H9 (cell line): ENCODE measurements around the gene PRR5L. TPM values are rescaled to one million over a fixed set of nuclear protein-coding genes. Genes with fewer than 3 reads are reported as not detected.

Source experiments
- DNase-seq: peaks from one replicate; pipeline ENCODE4 v3.0.0-alpha.2; 2017
- H2AFZ ChIP-seq: one replicate; pipeline ENCODE4 v1.6.1; 2013; ENCODE audit warnings: mild to moderate bottlenecking, low read length, control low read depth, moderate library complexity
- H2AK5ac ChIP-seq: 2 replicates; pipeline ENCODE4 v1.6.1; 2013; ENCODE audit warnings: low read length, control low read depth, mixed read lengths; ENCODE audit not compliant: insufficient read length
- H2BK120ac ChIP-seq: one replicate; pipeline ENCODE4 v1.6.1; 2013; ENCODE audit warnings: low read depth, mild to moderate bottlenecking, low read length, control low read depth, inconsistent platforms; ENCODE audit not compliant: poor library complexity, severe bottlenecking
- H2BK12ac ChIP-seq: 2 replicates; pipeline ENCODE4 v1.6.1; 2013; ENCODE audit warnings: low read length, control low read depth, mixed read lengths, low read depth; ENCODE audit not compliant: insufficient read length
- H2BK15ac ChIP-seq: 2 replicates; pipeline ENCODE4 v1.6.1; 2013; ENCODE audit warnings: low read depth, low read length, control low read depth
- H2BK20ac ChIP-seq: one replicate; pipeline ENCODE4 v1.6.1; 2013; ENCODE audit warnings: low read depth, mild to moderate bottlenecking, low read length, control low read depth, inconsistent platforms; ENCODE audit not compliant: poor library complexity, severe bottlenecking
- H2BK5ac ChIP-seq: 2 replicates; pipeline ENCODE4 v1.6.1; 2013; ENCODE audit warnings: low read length, control low read depth, mixed read lengths; ENCODE audit not compliant: insufficient read length
- H3K14ac ChIP-seq: 2 replicates; pipeline ENCODE4 v1.6.1; 2013; ENCODE audit warnings: low read length, control low read depth; ENCODE audit not compliant: insufficient read depth
- H3K18ac ChIP-seq: 2 replicates; pipeline ENCODE4 v1.6.1; 2013; ENCODE audit warnings: low read depth, mild to moderate bottlenecking, mixed read lengths, low read length, control low read depth; ENCODE audit not compliant: insufficient read length
- H3K23ac ChIP-seq: 2 replicates; pipeline ENCODE4 v1.6.1; 2013; ENCODE audit warnings: low read length, control low read depth, mixed read lengths, low read depth; ENCODE audit not compliant: insufficient read length
- H3K23me2 ChIP-seq: 2 replicates; pipeline ENCODE4 v1.6.1; 2013; ENCODE audit warnings: low read depth, mild to moderate bottlenecking, mixed read lengths, low read length, control low read depth; ENCODE audit not compliant: insufficient read length, poor library complexity, severe bottlenecking
- H3K27ac ChIP-seq: 2 replicates; pipeline ENCODE4 v1.5.1; 2013; ENCODE audit warnings: low read length, control low read depth, mixed read lengths, low read depth; ENCODE audit not compliant: insufficient read length
- H3K27me3 ChIP-seq: 2 replicates; pipeline ENCODE4 v1.6.1; 2013; ENCODE audit warnings: low read length, control low read depth, inconsistent platforms; ENCODE audit not compliant: insufficient read depth
- H3K4ac ChIP-seq: 2 replicates; pipeline ENCODE4 v1.6.1; 2013; ENCODE audit warnings: low read depth, mild to moderate bottlenecking, control low read depth, inconsistent platforms, low read length, moderate library complexity
- H3K4me1 ChIP-seq: 2 replicates; pipeline ENCODE4 v1.6.1; 2013; ENCODE audit warnings: low read length, control low read depth, inconsistent platforms; ENCODE audit not compliant: insufficient read depth
- H3K4me2 ChIP-seq: 2 replicates; pipeline ENCODE4 v1.6.1; 2013; ENCODE audit warnings: low read length, control low read depth, mixed read lengths; ENCODE audit not compliant: insufficient read length, insufficient read depth
- H3K56ac ChIP-seq: 2 replicates; pipeline ENCODE4 v1.6.1; 2013; ENCODE audit warnings: low read depth, mild to moderate bottlenecking, mixed read lengths, low read length, control low read depth; ENCODE audit not compliant: insufficient read length
- H3K79me1 ChIP-seq: 2 replicates; pipeline ENCODE4 v1.6.1; 2013; ENCODE audit warnings: low read depth, mild to moderate bottlenecking, moderate library complexity, low read length, control low read depth, inconsistent platforms; ENCODE audit not compliant: insufficient read depth, poor library complexity, severe bottlenecking
- H3K79me2 ChIP-seq: 2 replicates; pipeline ENCODE4 v1.6.1; 2013; ENCODE audit warnings: low read length, control low read depth, inconsistent platforms; ENCODE audit not compliant: insufficient read depth
- H3K9ac ChIP-seq: 2 replicates; pipeline ENCODE4 v1.6.1; 2013; ENCODE audit warnings: low read length, control low read depth, mixed read lengths; ENCODE audit not compliant: insufficient read length; ENCODE audit errors: extremely low read depth
- H3K9me3 ChIP-seq: one replicate; pipeline ENCODE4 v1.6.1; 2013; ENCODE audit warnings: low read depth, low read length, inconsistent platforms; ENCODE audit not compliant: control insufficient read depth
- H3T11ph ChIP-seq: one replicate; pipeline ENCODE4 v1.6.1; 2013; ENCODE audit warnings: mild to moderate bottlenecking, low read length, control low read depth, inconsistent platforms
- H4K20me1 ChIP-seq: one replicate; pipeline ENCODE4 v1.6.1; 2013; ENCODE audit not compliant: control insufficient read depth, insufficient read length, insufficient read depth
- H4K5ac ChIP-seq: 2 replicates; pipeline ENCODE4 v1.6.1; 2013; ENCODE audit warnings: low read depth, mild to moderate bottlenecking, mixed read lengths, low read length, control low read depth; ENCODE audit not compliant: insufficient read length
- H4K8ac ChIP-seq: replicated peaks from 2 replicates; pipeline ENCODE4 v1.6.1; 2013; ENCODE audit warnings: low read length, control low read depth, mixed read lengths, low read depth; ENCODE audit not compliant: insufficient read length
- H4K91ac ChIP-seq: 2 replicates; pipeline ENCODE4 v1.6.1; 2013; ENCODE audit warnings: low read depth, mild to moderate bottlenecking, moderate library complexity, mixed read lengths, low read length, control low read depth; ENCODE audit not compliant: insufficient read length
- H3K27ac Mint-ChIP-seq, 3 experiments: 2 replicates in 2 of 3; 3 replicates in 1 of 3; pipeline ENCODE4 v1.8.0; 2020 to 2021; ENCODE audit warnings: mixed read lengths in 3 of 3, mild to moderate bottlenecking in 1 of 3, moderate library complexity in 1 of 3
- H3K27me3 Mint-ChIP-seq: 2 replicates; pipeline ENCODE4 v1.8.0; 2021; ENCODE audit warnings: low read depth, mild to moderate bottlenecking, moderate library complexity, mixed read lengths
- H3K36me3 Mint-ChIP-seq, 3 experiments: 2 replicates in 2 of 3; 3 replicates in 1 of 3; pipeline ENCODE4 v1.8.0; 2020 to 2021; ENCODE audit warnings: low read depth in 3 of 3, mixed read lengths in 3 of 3; ENCODE audit not compliant: insufficient read depth in 1 of 3
- H3K4me1 Mint-ChIP-seq, 2 experiments: 2 replicates each; pipeline ENCODE4 v1.8.0; 2020; ENCODE audit warnings: mixed read lengths in 2 of 2
- H3K4me3 Mint-ChIP-seq, 2 experiments: 2 replicates in 1 of 2; 3 replicates in 1 of 2; pipeline ENCODE4 v1.8.0; 2020 to 2021; ENCODE audit warnings: mild to moderate bottlenecking in 2 of 2, mixed read lengths in 2 of 2, moderate library complexity in 1 of 2
- H3K9me3 Mint-ChIP-seq, 2 experiments: 2 replicates in 1 of 2; 3 replicates in 1 of 2; pipeline ENCODE4 v1.8.0; 2020; ENCODE audit warnings: mild to moderate bottlenecking in 2 of 2, mixed read lengths in 2 of 2, moderate library complexity in 1 of 2
- CTCF ChIP-seq: fragments of 200-600 bp; sonication (generic); conservative IDR thresholded peaks from 3 replicates; pipeline ENCODE4 v1.8.0; 2021; ENCODE audit warnings: antibody characterized with exemption, mild to moderate bottlenecking
- total RNA-seq: library from RNA; stranded (reverse); gene quantifications from 2 replicates; pipeline ENCODE4 v1.2.1, GENCODE V29; 2021

The PRR5L gene
- total RNA-seq, 1 experiment from 2014 or later: 5.6 TPM

GRCh38 chr11:36493332-36493731 is 197.2 kb downstream of the PRR5L start:
- Histone ChIP-seq H3K14ac (no peak overlapping the region), H4K91ac (no peak overlapping the region), H3K79me2 (no peaks in the 10 kb centered on the region), H3K9ac (no peak overlapping the region), H3K27ac (no peak overlapping the region), H4K20me1 (no peaks in the 10 kb centered on the region), H3K4me2 (no peak overlapping the region), H4K5ac (no peak overlapping the region), H3K56ac (no peak overlapping the region), H2BK12ac (no peak overlapping the region), H2BK15ac (no peak overlapping the region), H3K23me2 (no peaks in the 10 kb centered on the region), H3K27me3 (no peaks in the 10 kb centered on the region; the same call in 1 of the 2 replicates), H4K8ac (no peak overlapping the region), H3K79me1 (no peaks in the 10 kb centered on the region), H2AFZ (no peak overlapping the region), H3K23ac (no peak overlapping the region), H2BK5ac (no peak overlapping the region), H2AK5ac (no peak overlapping the region), H3K18ac (no peak overlapping the region), H3K4me1 (no peaks in the 10 kb centered on the region), H3K4ac (no peak overlapping the region), H3T11ph (no peak overlapping the region), H2BK20ac (no peak overlapping the region), H3K9me3 (no peaks in the 10 kb centered on the region), H2BK120ac (no peak overlapping the region)
- no peak for TF ChIP-seq CTCF
- Mint-ChIP-seq H3K36me3 (peaks cover 4 to 43% (median 37%) of the 10 kb centered on the region in 3 experiments; a peak in 5 of 7 replicates), H3K4me1 (no peaks in the 10 kb centered on the region), H3K9me3 (no peaks in the 10 kb centered on the region), H3K4me3 (no peak overlapping the region), H3K27ac (no peak overlapping the region), H3K27me3 (no peaks in the 10 kb centered on the region)
- no peak for DNase-seq
